Thoracic aorta (tissue), 2 donors: Measurements from ENCODE around the gene LSM10. TPM values are rescaled to one million over a fixed set of nuclear protein-coding genes. Genes with fewer than 3 reads are reported as not detected.

ENCODE experiments used
- ATAC-seq: fragments of 150-250 bp; one replicate; pipeline ENCODE4 v1.8.0; 2017; ENCODE audit warnings: low read depth; ENCODE audit not compliant: insufficient number of reproducible peaks, low FRiP score
- DNase-seq: peaks from one replicate; pipeline ENCODE4 v3.0.0-alpha.2; 2020; ENCODE audit warnings: low spot score
- H3K27ac ChIP-seq, 2 donors: fragments of 200-600 bp; sonication (generic); 1 replicate in 1 of 2; 2 replicates in 1 of 2; pipeline ENCODE4 v1.5.1; 2016; ENCODE audit warnings: mild to moderate bottlenecking in 2 of 2, moderate library complexity in 2 of 2
- H3K27me3 ChIP-seq: fragments of 200-600 bp; sonication (generic); replicated peaks from 2 replicates; pipeline ENCODE4 v1.6.0; 2016; ENCODE audit warnings: mild to moderate bottlenecking; ENCODE audit not compliant: insufficient read depth
- H3K36me3 ChIP-seq: fragments of 200-600 bp; sonication (generic); one replicate; pipeline ENCODE4 v1.5.1; 2016
- H3K4me1 ChIP-seq, 2 donors: fragments of 200-600 bp; sonication (generic); 1 replicate in 1 of 2; 2 replicates in 1 of 2; pipeline versions ENCODE4 v1.5.1 to v1.6.0; 2016; ENCODE audit warnings: low read depth in 2 of 2, mild to moderate bottlenecking in 1 of 2; ENCODE audit not compliant: control insufficient read depth in 1 of 2
- H3K4me3 ChIP-seq: fragments of 200-600 bp; sonication (generic); 2 replicates; pipeline ENCODE4 v1.5.1; 2016; ENCODE audit warnings: mild to moderate bottlenecking
- H3K9me3 ChIP-seq: fragments of 200-600 bp; sonication (generic); 2 replicates; pipeline ENCODE4 v1.5.1; 2016
- CTCF ChIP-seq: fragments of 200-600 bp; sonication (generic); IDR thresholded peaks from one replicate; pipeline ENCODE4 v1.5.1; 2019; ENCODE audit warnings: antibody characterized with exemption
- total RNA-seq, 2 donors: library from RNA; depleted of rRNA; stranded (reverse); fragments of >200 nt; gene quantifications; one replicate each; pipeline versions ENCODE4 v1.1.0 to v1.2.3, GENCODE V29; 2016

LSM10 gene
- total RNA-seq, 2 donors from 2014 or later, result 14.4 to 34.4 TPM

DNA sequence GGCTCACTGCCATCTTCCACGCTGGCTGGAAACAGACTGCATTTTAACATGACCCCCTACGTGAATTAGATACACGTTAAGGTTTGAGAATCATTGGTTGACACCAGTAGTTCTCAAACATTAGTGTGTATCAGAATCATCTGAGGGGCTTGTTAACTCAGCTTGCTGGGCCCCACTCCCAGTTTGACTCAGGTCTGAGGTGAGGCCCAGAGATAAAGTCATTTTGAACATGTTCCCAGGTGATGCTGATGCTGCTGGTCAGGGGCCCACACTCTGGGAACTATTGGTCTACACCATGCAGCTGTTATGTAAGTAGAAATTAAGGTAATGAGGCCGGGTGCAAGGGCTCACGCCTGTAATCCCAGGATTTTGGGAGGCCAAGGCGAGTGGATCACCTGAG lies 1.3 kb downstream of the LSM10 start:
- Histone ChIP-seq H3K36me3 (peaks cover 26% of the 10 kb centered on the region), H3K4me3 (peak overlapping the region; percentile 87), H3K27me3 (no peaks in the 10 kb centered on the region), H3K9me3 (no peaks in the 10 kb centered on the region), H3K27ac (peak overlapping the region in 1 of 2 donors; percentile 84), H3K4me1 (peaks cover 8 to 22% of the 10 kb centered on the region in 2 donors)
- TF ChIP-seq CTCF, result no peak
- DNase-seq (no peak), ATAC-seq (no peak)

DNA sequence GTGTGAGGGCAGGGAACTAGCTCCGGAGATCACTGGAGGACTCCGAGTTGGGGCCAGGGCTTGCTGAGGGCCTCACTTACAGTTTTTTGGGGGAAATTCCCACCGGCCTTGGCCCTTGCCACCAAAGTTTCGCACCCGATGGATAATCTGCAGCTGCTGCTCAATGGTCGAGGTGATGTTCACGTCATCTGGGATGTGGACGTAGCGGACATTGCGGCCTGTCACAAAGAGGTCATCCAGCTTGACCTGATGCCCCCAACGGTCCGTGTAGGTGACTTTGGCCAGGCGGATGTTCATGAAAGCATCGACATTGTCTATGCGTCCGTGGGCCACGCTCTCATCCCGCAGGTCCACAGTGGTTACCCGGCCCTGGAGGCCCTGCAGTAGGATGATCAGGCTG lies 4.0 kb downstream of the LSM10 start:
- H3K36me3 ChIP-seq, result peaks cover 28% of the 10 kb centered on the region
- TF ChIP-seq CTCF, result no peak
- no peak overlapping the region for H3K4me3 ChIP-seq
- H3K27ac ChIP-seq, result no peak overlapping the region
- ATAC-seq (no peak), DNase-seq (no peak)
- no peaks in the 10 kb centered on the region for H3K27me3 ChIP-seq
- no peaks in the 10 kb centered on the region for H3K9me3 ChIP-seq
- peaks cover 8 to 35% of the 10 kb centered on the region in 2 donors for H3K4me1 ChIP-seq

GRCh38 chr1:36392836-36393235 lies 4.9 kb downstream of the LSM10 start:
- Histone ChIP-seq H3K9me3 (no peaks in the 10 kb centered on the region), H3K4me3 (no peak overlapping the region), H3K27ac (no peak overlapping the region), H3K4me1 (peaks cover 8 to 37% of the 10 kb centered on the region in 2 donors), H3K36me3 (peaks cover 28% of the 10 kb centered on the region), H3K27me3 (no peaks in the 10 kb centered on the region)
- no peak for TF ChIP-seq CTCF
- no peak for ATAC-seq
- no peak for DNase-seq

GRCh38 chr1:36391271-36391670 lies 6.4 kb downstream of the LSM10 start:
- Histone ChIP-seq H3K27me3 (no peaks in the 10 kb centered on the region), H3K27ac (peak overlapping the region in 1 of 2 donors; percentile 38), H3K36me3 (peaks cover 28% of the 10 kb centered on the region), H3K9me3 (no peaks in the 10 kb centered on the region), H3K4me1 (peaks cover 10 to 41% of the 10 kb centered on the region in 2 donors), H3K4me3 (no peak overlapping the region)
- no peak for ATAC-seq
- TF ChIP-seq CTCF, result no peak
- DNase-seq, result no peak

DNA sequence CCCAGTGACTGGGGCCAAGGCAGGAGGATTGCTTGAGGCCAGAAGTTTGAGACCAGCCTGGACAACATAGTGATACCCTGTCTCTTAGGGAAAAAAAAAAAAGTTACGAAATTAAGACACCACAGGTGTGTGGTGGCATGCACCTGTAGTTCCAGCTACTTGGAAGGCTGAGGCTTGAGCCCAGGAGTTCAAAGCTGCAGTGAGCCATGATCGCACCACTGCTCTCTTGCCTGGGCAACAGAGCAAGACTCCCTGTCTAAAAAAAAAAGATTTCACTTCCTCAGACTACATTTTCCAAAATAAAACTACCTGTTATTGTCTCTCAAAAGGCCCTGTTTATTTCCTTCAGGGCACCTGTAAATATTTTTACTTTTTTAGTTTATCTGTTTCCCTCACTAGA lies 7.3 kb downstream of the LSM10 start:
- Histone ChIP-seq H3K27me3 (no peaks in the 10 kb centered on the region), H3K9me3 (no peaks in the 10 kb centered on the region), H3K36me3 (peaks cover 28% of the 10 kb centered on the region), H3K27ac (peak overlapping the region; percentile 36 to 38), H3K4me3 (no peak overlapping the region), H3K4me1 (peaks cover 9 to 33% of the 10 kb centered on the region in 2 donors)
- TF ChIP-seq CTCF, result no peak
- ATAC-seq (no peak), DNase-seq (no peak)
